ENCODE measurements around the gene STK32B. TPM values are rescaled to one million over a fixed set of nuclear protein-coding genes. Genes with fewer than 3 reads are reported as not detected.

STK32B gene
- total RNA-seq, 1 donor from 2014 or later: 0.56 TPM

DNA sequence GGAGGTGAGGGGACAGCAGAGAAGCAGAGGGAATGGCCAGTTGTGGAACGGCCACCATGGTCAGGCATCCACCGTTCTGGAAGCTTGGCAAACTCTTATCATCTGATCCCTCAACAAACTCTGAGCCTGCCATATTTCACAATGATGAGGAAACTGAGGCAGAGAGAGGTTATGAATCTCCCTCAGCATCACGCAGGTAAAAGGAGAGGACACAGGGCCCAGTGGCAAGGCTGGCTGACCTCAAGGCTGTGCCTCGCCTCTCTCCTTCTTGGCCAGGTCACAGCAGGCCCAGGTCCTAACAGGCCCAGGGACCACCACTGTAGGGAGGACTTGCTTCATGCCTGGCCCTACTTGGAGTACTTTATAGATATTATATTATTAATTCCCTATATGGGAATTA, 414.2 kb downstream of the STK32B start:
- H3K27ac Mint-ChIP-seq (ENCODE audit: unreplicated experiment): no peak overlapping the region
- no peak for DNase-seq (ENCODE audit: low spot score)
- peaks cover 9% of the 10 kb centered on the region for H3K27me3 Mint-ChIP-seq (ENCODE audit: unreplicated experiment)
- no peaks in the 10 kb centered on the region for H3K36me3 Mint-ChIP-seq (ENCODE audit: low read depth, unreplicated experiment)
- TF ChIP-seq, protein P1, sequence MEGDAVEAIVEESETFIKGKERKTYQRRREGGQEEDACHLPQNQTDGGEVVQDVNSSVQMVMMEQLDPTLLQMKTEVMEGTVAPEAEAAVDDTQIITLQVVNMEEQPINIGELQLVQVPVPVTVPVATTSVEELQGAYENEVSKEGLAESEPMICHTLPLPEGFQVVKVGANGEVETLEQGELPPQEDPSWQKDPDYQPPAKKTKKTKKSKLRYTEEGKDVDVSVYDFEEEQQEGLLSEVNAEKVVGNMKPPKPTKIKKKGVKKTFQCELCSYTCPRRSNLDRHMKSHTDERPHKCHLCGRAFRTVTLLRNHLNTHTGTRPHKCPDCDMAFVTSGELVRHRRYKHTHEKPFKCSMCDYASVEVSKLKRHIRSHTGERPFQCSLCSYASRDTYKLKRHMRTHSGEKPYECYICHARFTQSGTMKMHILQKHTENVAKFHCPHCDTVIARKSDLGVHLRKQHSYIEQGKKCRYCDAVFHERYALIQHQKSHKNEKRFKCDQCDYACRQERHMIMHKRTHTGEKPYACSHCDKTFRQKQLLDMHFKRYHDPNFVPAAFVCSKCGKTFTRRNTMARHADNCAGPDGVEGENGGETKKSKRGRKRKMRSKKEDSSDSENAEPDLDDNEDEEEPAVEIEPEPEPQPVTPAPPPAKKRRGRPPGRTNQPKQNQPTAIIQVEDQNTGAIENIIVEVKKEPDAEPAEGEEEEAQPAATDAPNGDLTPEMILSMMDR (IDR thresholded peaks at IDR 0.05; ENCODE audit: unreplicated experiment): no peak
- H3K4me3 Mint-ChIP-seq (ENCODE audit: unreplicated experiment): no peak overlapping the region
- H3K9me3 Mint-ChIP-seq (ENCODE audit: unreplicated experiment): no peaks in the 10 kb centered on the region
- H3K4me1 Mint-ChIP-seq (ENCODE audit: unreplicated experiment): peaks cover 4% of the 10 kb centered on the region

GRCh38 chr4:5465956-5466355, 414.7 kb downstream of the STK32B start:
- no peak for DNase-seq (ENCODE audit: low spot score)
- peaks cover 4% of the 10 kb centered on the region for H3K4me1 Mint-ChIP-seq (ENCODE audit: unreplicated experiment)
- H3K4me3 Mint-ChIP-seq (ENCODE audit: unreplicated experiment): no peak overlapping the region
- no peaks in the 10 kb centered on the region for H3K36me3 Mint-ChIP-seq (ENCODE audit: low read depth, unreplicated experiment)
- H3K9me3 Mint-ChIP-seq (ENCODE audit: unreplicated experiment): no peaks in the 10 kb centered on the region
- TF ChIP-seq, protein P1 (IDR thresholded peaks at IDR 0.05; ENCODE audit: unreplicated experiment): no peak
- H3K27me3 Mint-ChIP-seq (ENCODE audit: unreplicated experiment): peaks cover 9% of the 10 kb centered on the region
- H3K27ac Mint-ChIP-seq (ENCODE audit: unreplicated experiment): no peak overlapping the region

DNA sequence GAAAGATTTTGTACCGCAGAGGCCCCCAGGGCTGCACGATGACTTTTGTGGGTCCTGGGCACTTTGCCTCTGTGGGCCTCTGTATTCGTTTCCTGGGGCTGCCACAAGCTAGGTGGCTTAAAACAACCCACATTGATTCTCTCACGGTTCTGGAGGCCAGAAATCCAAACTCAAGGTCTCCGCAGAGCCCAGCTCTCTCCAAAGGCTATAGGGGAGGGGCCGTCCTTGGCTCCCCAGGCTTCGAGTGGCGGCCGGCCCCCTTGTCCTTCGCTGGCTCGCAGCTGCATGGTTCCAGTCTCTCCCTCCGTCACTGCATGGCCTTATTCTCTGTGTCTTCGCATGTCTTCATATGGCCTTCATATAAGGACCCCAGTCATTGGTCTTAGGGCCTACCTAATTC, 415.8 kb downstream of the STK32B start:
- H3K4me3 Mint-ChIP-seq (ENCODE audit: unreplicated experiment): no peak overlapping the region

GRCh38 chr4:5469151-5469775, 418.0 kb downstream of the STK32B start:
- H3K27me3 Mint-ChIP-seq (ENCODE audit: unreplicated experiment): peaks cover 7% of the 10 kb centered on the region
- no peaks in the 10 kb centered on the region for H3K9me3 Mint-ChIP-seq (ENCODE audit: unreplicated experiment)
- TF ChIP-seq, protein P1 (IDR thresholded peaks at IDR 0.05; ENCODE audit: unreplicated experiment): no peak
- no peaks in the 10 kb centered on the region for H3K36me3 Mint-ChIP-seq (ENCODE audit: low read depth, unreplicated experiment)
- H3K4me3 Mint-ChIP-seq (ENCODE audit: unreplicated experiment): no peak overlapping the region
- DNase-seq (ENCODE audit: low spot score): no peak
- H3K4me1 Mint-ChIP-seq (ENCODE audit: unreplicated experiment): peaks cover 4% of the 10 kb centered on the region
- no peak overlapping the region for H3K27ac Mint-ChIP-seq (ENCODE audit: unreplicated experiment)

More for the DNA sequence above, 415.8 kb downstream of the STK32B start:
- Mint-ChIP-seq H3K4me1 (ENCODE audit: unreplicated experiment) (peaks cover 4% of the 10 kb centered on the region), H3K36me3 (ENCODE audit: low read depth, unreplicated experiment) (no peaks in the 10 kb centered on the region), H3K27me3 (ENCODE audit: unreplicated experiment) (peaks cover 7% of the 10 kb centered on the region), H3K27ac (ENCODE audit: unreplicated experiment) (no peak overlapping the region), H3K9me3 (ENCODE audit: unreplicated experiment) (no peaks in the 10 kb centered on the region)
- DNase-seq (ENCODE audit: low spot score): no peak
- TF ChIP-seq, protein P1 (IDR thresholded peaks at IDR 0.05; ENCODE audit: unreplicated experiment): no peak

DNA sequence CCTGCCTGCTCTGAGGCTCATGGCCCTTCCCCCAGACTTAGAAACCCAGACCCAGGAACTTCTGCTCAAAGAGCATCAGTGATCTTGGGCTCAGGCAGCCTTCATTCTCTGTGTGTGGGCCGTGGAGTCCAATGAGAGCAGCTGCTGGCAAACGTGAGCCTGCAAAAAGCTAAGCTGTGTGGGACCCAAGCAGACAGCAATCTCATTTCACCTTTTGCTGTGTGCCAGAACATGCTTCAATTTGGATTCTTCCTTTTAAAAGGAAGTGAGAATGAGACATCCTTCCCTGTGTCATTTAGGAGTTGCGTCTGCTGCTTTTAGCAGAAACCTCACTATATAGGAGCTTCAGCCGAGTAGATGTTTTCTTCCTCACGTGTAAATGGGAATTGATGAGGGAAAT, 418.6 kb downstream of the STK32B start:
- peaks cover 7% of the 10 kb centered on the region for H3K27me3 Mint-ChIP-seq (ENCODE audit: unreplicated experiment)
- no peak overlapping the region for H3K4me3 Mint-ChIP-seq (ENCODE audit: unreplicated experiment)
- TF ChIP-seq, protein P1 (IDR thresholded peaks at IDR 0.05; ENCODE audit: unreplicated experiment): no peak
- no peaks in the 10 kb centered on the region for H3K9me3 Mint-ChIP-seq (ENCODE audit: unreplicated experiment)
- DNase-seq (ENCODE audit: low spot score): no peak
- no peak overlapping the region for H3K27ac Mint-ChIP-seq (ENCODE audit: unreplicated experiment)
- peaks cover 4% of the 10 kb centered on the region for H3K4me1 Mint-ChIP-seq (ENCODE audit: unreplicated experiment)
- H3K36me3 Mint-ChIP-seq (ENCODE audit: low read depth, unreplicated experiment): no peaks in the 10 kb centered on the region
